Upper lobe of right lung (tissue), 1 donor: ENCODE results near the gene ZCCHC17. TPM values are rescaled to one million over a fixed set of nuclear protein-coding genes. Genes with fewer than 3 reads are reported as not detected.

ENCODE experiments used
- ATAC-seq: fragments of 200-7000 bp; cut with Tn5 transposase; one replicate; pipeline ENCODE4 v1.9.1; 2020; ENCODE audit warnings: mild to moderate bottlenecking, moderate library complexity
- DNase-seq: peaks from one replicate; pipeline ENCODE4 v3.0.0-alpha.2; 2020
- H3K27ac ChIP-seq: fragments of 200-600 bp; one replicate; pipeline ENCODE4 v1.8.0; 2022
- H3K27me3 ChIP-seq: fragments of 200-600 bp; one replicate; pipeline ENCODE4 v1.8.0; 2022; ENCODE audit warnings: mild to moderate bottlenecking
- H3K36me3 ChIP-seq: fragments of 200-600 bp; one replicate; pipeline ENCODE4 v1.8.0; 2022
- H3K4me1 ChIP-seq: fragments of 200-600 bp; one replicate; pipeline ENCODE4 v1.8.0; 2022
- H3K4me3 ChIP-seq: fragments of 200-600 bp; one replicate; pipeline ENCODE4 v1.8.0; 2022; ENCODE audit warnings: mild to moderate bottlenecking
- H3K9me3 ChIP-seq: fragments of 200-600 bp; one replicate; pipeline ENCODE4 v1.8.0; 2022
- intact Hi-C: fragments of 100-400 bp; cut with DNase I; formaldehyde crosslinking; loops from one replicate; pipeline ENCODE4 v1.11.0; 2022
- total RNA-seq: library from RNA; stranded (reverse); fragmentation: NEBNext Ultra II Directional; extraction: Animal tissue kit (Norgen Biotek cat#: 25700); gene quantifications from one replicate; pipeline ENCODE4 v1.2.1, GENCODE V29; 2021
- TF ChIP-seq, protein P1 (sequence below): fragments of 200-600 bp; IDR thresholded peaks from one replicate; pipeline ENCODE4 v1.8.0; 2022; ENCODE audit warnings: antibody characterized with exemption
- donor health status: DM: no; HTN: yes; CAD: no; lungs with severe emphysema.

ZCCHC17 gene
- total RNA-seq, 1 donor from 2014 or later: 16.0 TPM

DNA sequence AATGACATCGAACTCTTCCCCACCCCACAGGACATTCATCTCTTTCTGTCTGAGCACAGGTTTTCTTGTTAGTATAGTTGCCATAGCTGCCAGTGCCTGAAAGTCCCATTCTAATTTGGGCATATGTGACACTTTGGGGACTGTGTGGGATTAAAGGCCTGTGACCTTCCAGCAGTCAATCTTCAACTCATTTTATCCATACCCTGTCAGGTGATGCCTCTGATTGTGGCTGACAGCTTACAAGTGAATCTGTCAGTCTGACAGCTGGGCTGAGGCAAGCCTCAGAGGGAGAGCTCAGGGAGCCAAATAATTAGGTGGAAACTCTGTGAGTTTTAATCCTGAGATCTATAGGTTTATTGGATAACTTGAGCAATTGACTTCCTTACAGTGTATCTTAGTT lies 29.6 kb downstream of the ZCCHC17 start:
- H3K9me3 ChIP-seq: no peaks in the 10 kb centered on the region
- TF ChIP-seq, protein P1, sequence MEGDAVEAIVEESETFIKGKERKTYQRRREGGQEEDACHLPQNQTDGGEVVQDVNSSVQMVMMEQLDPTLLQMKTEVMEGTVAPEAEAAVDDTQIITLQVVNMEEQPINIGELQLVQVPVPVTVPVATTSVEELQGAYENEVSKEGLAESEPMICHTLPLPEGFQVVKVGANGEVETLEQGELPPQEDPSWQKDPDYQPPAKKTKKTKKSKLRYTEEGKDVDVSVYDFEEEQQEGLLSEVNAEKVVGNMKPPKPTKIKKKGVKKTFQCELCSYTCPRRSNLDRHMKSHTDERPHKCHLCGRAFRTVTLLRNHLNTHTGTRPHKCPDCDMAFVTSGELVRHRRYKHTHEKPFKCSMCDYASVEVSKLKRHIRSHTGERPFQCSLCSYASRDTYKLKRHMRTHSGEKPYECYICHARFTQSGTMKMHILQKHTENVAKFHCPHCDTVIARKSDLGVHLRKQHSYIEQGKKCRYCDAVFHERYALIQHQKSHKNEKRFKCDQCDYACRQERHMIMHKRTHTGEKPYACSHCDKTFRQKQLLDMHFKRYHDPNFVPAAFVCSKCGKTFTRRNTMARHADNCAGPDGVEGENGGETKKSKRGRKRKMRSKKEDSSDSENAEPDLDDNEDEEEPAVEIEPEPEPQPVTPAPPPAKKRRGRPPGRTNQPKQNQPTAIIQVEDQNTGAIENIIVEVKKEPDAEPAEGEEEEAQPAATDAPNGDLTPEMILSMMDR: no peak
- no peaks in the 10 kb centered on the region for H3K4me1 ChIP-seq
- ATAC-seq (no peak), DNase-seq (no peak)
- intact Hi-C loops: no loop called here
- no peak overlapping the region for H3K4me3 ChIP-seq
- H3K27ac ChIP-seq: no peak overlapping the region
- no peaks in the 10 kb centered on the region for H3K27me3 ChIP-seq
- peaks cover 17% of the 10 kb centered on the region for H3K36me3 ChIP-seq

DNA sequence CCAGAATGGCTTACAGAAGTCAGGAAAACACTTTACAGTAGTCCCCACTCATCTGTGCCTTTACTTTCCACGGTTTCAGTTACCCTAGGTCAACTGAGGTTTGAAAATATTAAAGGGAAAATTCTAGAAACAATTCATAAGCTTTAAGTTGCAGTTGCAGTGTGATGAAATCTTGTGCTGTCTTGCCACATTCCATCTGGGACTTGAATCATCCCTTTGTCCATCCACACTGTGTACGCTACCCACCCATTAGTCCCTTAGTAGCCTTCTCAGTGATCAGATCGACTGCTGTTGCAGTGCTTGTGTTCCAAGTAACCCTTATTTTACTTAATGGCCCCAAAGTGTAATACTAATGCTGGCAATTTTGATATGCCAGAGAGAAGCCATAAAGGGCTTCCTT lies 30.5 kb downstream of the ZCCHC17 start:
- intact Hi-C loops: no loop called here
- no peak overlapping the region for H3K27ac ChIP-seq
- H3K9me3 ChIP-seq: no peaks in the 10 kb centered on the region
- H3K36me3 ChIP-seq: peaks cover 11% of the 10 kb centered on the region
- H3K27me3 ChIP-seq: no peaks in the 10 kb centered on the region
- no peaks in the 10 kb centered on the region for H3K4me1 ChIP-seq
- TF ChIP-seq, protein P1: no peak
- no peak for ATAC-seq
- H3K4me3 ChIP-seq: no peak overlapping the region
- no peak for DNase-seq

DNA sequence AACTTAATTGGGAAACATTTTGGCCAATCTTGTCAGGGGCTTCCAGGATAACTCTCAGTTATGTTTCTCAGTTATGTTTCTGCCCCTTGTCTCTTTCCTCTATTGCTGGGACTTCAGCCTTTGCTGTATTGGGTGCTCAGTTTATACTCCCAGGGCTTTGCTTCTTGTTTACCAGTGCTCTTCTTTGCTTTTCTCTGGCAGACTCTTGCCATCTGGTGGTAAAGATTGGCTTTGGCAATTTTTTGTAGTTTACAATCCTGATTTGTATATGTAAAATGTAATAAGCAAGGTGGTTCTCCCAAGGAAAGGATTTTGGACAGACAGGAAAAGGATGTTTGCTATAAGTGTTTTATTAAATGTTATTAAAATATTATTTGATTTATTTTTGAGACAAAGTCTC lies 38.2 kb downstream of the ZCCHC17 start:
- ATAC-seq: no peak
- intact Hi-C loops: no loop called here
- peaks cover 21% of the 10 kb centered on the region for H3K36me3 ChIP-seq

DNA sequence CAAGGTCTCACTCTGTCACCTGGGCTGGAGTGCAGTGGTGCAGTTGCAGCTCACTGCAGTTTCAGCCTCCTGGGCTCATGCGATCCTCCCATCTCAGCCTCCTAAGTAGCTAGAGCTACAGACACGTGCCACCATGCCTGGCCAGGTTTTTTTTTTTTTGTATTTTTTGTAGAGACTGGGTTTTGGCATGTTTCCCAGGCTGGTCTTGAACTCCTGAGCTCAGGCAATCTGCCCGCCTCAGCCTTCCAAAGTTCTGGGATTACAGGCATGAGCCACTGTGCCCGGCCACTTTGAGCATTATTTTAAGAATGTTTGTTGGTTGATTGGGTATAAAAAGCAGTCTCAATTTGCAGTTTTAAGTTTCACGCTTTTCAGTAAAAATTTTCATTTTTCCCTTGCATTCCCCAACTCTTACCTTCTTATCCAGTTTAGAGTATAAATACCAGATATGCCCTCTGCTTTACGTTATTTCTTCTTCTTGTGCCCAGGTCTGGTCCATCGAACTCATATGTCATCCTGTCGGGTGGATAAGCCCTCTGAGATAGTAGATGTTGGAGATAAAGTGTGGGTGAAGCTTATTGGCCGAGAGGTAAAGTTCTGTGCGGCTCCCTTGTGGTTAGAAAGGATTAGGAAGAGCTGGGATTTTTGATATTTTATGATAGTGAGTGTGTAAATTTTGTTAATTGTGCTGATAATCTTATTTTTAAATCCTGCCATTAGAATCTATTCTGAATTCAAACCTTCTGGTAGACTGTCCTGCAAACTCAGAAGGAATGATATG lies 40.0 kb downstream of the ZCCHC17 start:
- no peak for ATAC-seq
- Histone ChIP-seq H3K4me3 (no peak overlapping the region), H3K36me3 (peaks cover 21% of the 10 kb centered on the region), H3K9me3 (no peaks in the 10 kb centered on the region), H3K4me1 (no peaks in the 10 kb centered on the region), H3K27me3 (no peaks in the 10 kb centered on the region), H3K27ac (no peak overlapping the region)
- TF ChIP-seq, protein P1: no peak
- intact Hi-C loops: no loop called here
- DNase-seq: no peak

More for the DNA sequence above, 38.2 kb downstream of the ZCCHC17 start:
- Histone ChIP-seq H3K27ac (no peak overlapping the region), H3K4me1 (no peaks in the 10 kb centered on the region), H3K27me3 (no peaks in the 10 kb centered on the region), H3K9me3 (no peaks in the 10 kb centered on the region), H3K4me3 (no peak overlapping the region)
- TF ChIP-seq, protein P1: peak; percentile 46
- no peak for DNase-seq

DNA sequence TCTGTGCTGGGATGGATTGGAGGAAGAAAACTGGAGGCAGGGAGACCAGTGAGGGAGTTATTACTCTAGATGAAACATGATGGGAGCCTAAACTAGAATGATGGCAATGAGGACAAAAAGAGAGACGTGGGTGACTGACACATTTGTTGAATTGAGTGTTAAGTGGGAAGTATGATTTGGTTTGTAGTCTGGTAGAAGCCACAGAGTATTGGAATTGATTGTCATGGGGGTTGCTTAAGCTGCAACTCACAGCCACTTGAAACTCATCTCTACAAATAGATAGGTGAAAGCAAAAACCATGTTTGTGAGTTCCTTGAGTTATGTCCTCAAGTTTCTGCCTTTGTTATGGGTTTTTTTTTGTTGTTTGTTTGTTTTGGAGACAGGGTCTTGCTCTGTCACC lies 47.7 kb downstream of the ZCCHC17 start:
- Histone ChIP-seq H3K36me3 (peaks cover 34% of the 10 kb centered on the region), H3K9me3 (no peaks in the 10 kb centered on the region), H3K27ac (no peak overlapping the region), H3K4me1 (no peaks in the 10 kb centered on the region), H3K4me3 (no peak overlapping the region), H3K27me3 (no peaks in the 10 kb centered on the region)
- DNase-seq (no peak), ATAC-seq (no peak)
- intact Hi-C loops: no loop called here
- TF ChIP-seq, protein P1: no peak
